Measurements from ENCODE around the gene OPN1SW.

OPN1SW gene

GRCh38 chr7:128775744-128776474, at the start of gene OPN1SW:
TSS of gene OPN1SW (minus strand) at chr7:128775794. CDS start at chr7:128775781, 13 bp downstream.
- in situ Hi-C loops (cut with MboI; ENCODE audit: low sequenced_read_pairs): no loop called here

- in situ Hi-C loops (cut with MboI; ENCODE audit: low sequenced_read_pairs): no loop called here
These were observed 46.1 kb upstream of the OPN1SW start for GRCh38 chr7:128821724-128822123.

- in situ Hi-C loops (cut with MboI; ENCODE audit: low sequenced_read_pairs): no loop called here
These were observed 43.1 kb upstream of the OPN1SW start for GRCh38 chr7:128818694-128819093.

- in situ Hi-C loops (cut with MboI; ENCODE audit: low sequenced_read_pairs): no loop called here
These were observed 39.8 kb upstream of the OPN1SW start for GRCh38 chr7:128815289-128815942.

- in situ Hi-C loops (cut with MboI; ENCODE audit: low sequenced_read_pairs): no loop called here
These were observed 38.9 kb upstream of the OPN1SW start for GRCh38 chr7:128814499-128814898.

- in situ Hi-C loops (cut with MboI; ENCODE audit: low sequenced_read_pairs): no loop called here
These were observed 37.0 kb upstream of the OPN1SW start for GRCh38 chr7:128812514-128813168.

GRCh38 chr7:128811631-128812430, 36.2 kb upstream of the OPN1SW start:
- in situ Hi-C loops (cut with MboI; ENCODE audit: low sequenced_read_pairs): no loop called here

GRCh38 chr7:128810997-128811396, 35.4 kb upstream of the OPN1SW start:
- in situ Hi-C loops (cut with MboI; ENCODE audit: low sequenced_read_pairs): no loop called here

- in situ Hi-C loops (cut with MboI; ENCODE audit: low sequenced_read_pairs): no loop called here
These were observed 34.9 kb upstream of the OPN1SW start for GRCh38 chr7:128810473-128810872.

- in situ Hi-C loops (cut with MboI; ENCODE audit: low sequenced_read_pairs): no loop called here
These were observed 33.8 kb upstream of the OPN1SW start for GRCh38 chr7:128809363-128809762.

GRCh38 chr7:128807191-128807590, 31.6 kb upstream of the OPN1SW start:
- in situ Hi-C loops (cut with MboI; ENCODE audit: low sequenced_read_pairs): no loop called here

- in situ Hi-C loops (cut with MboI; ENCODE audit: low sequenced_read_pairs): no loop called here
These were observed 29.6 kb upstream of the OPN1SW start for GRCh38 chr7:128805225-128805624.

GRCh38 chr7:128804484-128804883, 28.9 kb upstream of the OPN1SW start:
- in situ Hi-C loops (cut with MboI; ENCODE audit: low sequenced_read_pairs): no loop called here

GRCh38 chr7:128801667-128802418, 26.2 kb upstream of the OPN1SW start:
- in situ Hi-C loops (cut with MboI; ENCODE audit: low sequenced_read_pairs): no loop called here

- in situ Hi-C loops (cut with MboI; ENCODE audit: low sequenced_read_pairs): no loop called here
These were observed 25.4 kb upstream of the OPN1SW start for GRCh38 chr7:128801003-128801402.

- in situ Hi-C loops (cut with MboI; ENCODE audit: low sequenced_read_pairs): no loop called here
These were observed 25.0 kb upstream of the OPN1SW start for GRCh38 chr7:128800567-128800966.

- in situ Hi-C loops (cut with MboI; ENCODE audit: low sequenced_read_pairs): no loop called here
These were observed 23.9 kb upstream of the OPN1SW start for GRCh38 chr7:128799451-128799850.

- in situ Hi-C loops (cut with MboI; ENCODE audit: low sequenced_read_pairs): no loop called here
These were observed 20.7 kb upstream of the OPN1SW start for GRCh38 chr7:128796327-128796726.

- in situ Hi-C loops (cut with MboI; ENCODE audit: low sequenced_read_pairs): no loop called here
These were observed 19.5 kb upstream of the OPN1SW start for GRCh38 chr7:128795129-128795528.

- in situ Hi-C loops (cut with MboI; ENCODE audit: low sequenced_read_pairs): no loop called here
These were observed 18.8 kb upstream of the OPN1SW start for GRCh38 chr7:128794436-128794835.
